RPMI7951 (cell line): ENCODE measurements around the gene MKLN1. TPM values are rescaled to one million over a fixed set of nuclear protein-coding genes. Genes with fewer than 3 reads are reported as not detected.
A peak's percentile ranks its signal among the peaks of the same experiment; 100 is the strongest.
"Not testable (repeated sequence)": the region's sequence is repeated elsewhere in the genome, so short reads cannot be mapped to it uniquely, and the experiment has no call there.

Experiments
- DNase-seq: peaks from one replicate; pipeline ENCODE4 v3.0.0-alpha.2; 2012; ENCODE audit warnings: low read depth
- total RNA-seq: library from RNA; depleted of rRNA; stranded (reverse); fragments of >200 nt; shearing (Covaris generic); gene quantifications from 2 replicates; pipeline ENCODE4 v1.2.3, GENCODE V29; 2014; rRNA removed

The MKLN1 gene
- 25.5 and 32.0 TPM in 2 replicates for total RNA-seq

- peak; percentile 87 for DNase-seq
Observed at GRCh38 chr7:131327626-131328376, at the start of gene MKLN1. Gene MKLN1 (plus strand): TSS chr7:131327876. CDS start chr7:131327900, 24 bp downstream.

GRCh38 chr7:131279044-131279443 lies 48.6 kb upstream of the MKLN1 start:
- DNase-seq = no peak

GRCh38 chr7:131281266-131282048 lies 46.2 kb upstream of the MKLN1 start:
- no peak for DNase-seq

- no peak for DNase-seq
Observed at GRCh38 chr7:131284702-131285419, 42.8 kb upstream of the MKLN1 start.

- DNase-seq = no peak
Observed at GRCh38 chr7:131285556-131285955, 42.1 kb upstream of the MKLN1 start.

GRCh38 chr7:131288450-131288849 lies 39.2 kb upstream of the MKLN1 start:
- no peak for DNase-seq

GRCh38 chr7:131289051-131289450 lies 38.6 kb upstream of the MKLN1 start:
- no peak for DNase-seq

- no peak for DNase-seq
Observed at GRCh38 chr7:131292141-131292905, 35.4 kb upstream of the MKLN1 start.

GRCh38 chr7:131293018-131293417 lies 34.7 kb upstream of the MKLN1 start:
- peak; percentile 13 for DNase-seq

- no peak for DNase-seq
Observed at GRCh38 chr7:131294553-131294952, 33.1 kb upstream of the MKLN1 start.

- DNase-seq = no peak
Observed at GRCh38 chr7:131298608-131298992, 29.1 kb upstream of the MKLN1 start.

GRCh38 chr7:131299074-131299473 lies 28.6 kb upstream of the MKLN1 start:
- no peak for DNase-seq

GRCh38 chr7:131300078-131300477 lies 27.6 kb upstream of the MKLN1 start:
- DNase-seq = no peak

- no peak for DNase-seq
Observed at GRCh38 chr7:131300572-131301466, 26.9 kb upstream of the MKLN1 start.

- no peak for DNase-seq
Observed at GRCh38 chr7:131302446-131302845, 25.2 kb upstream of the MKLN1 start.

- peak; percentile 34 for DNase-seq
Observed at GRCh38 chr7:131302876-131303707, 24.6 kb upstream of the MKLN1 start.

- no peak for DNase-seq
Observed at GRCh38 chr7:131305152-131305551, 22.5 kb upstream of the MKLN1 start.

- not testable (repeated sequence) for DNase-seq
Observed at GRCh38 chr7:131306041-131306440, 21.6 kb upstream of the MKLN1 start.

- DNase-seq = no peak
Observed at GRCh38 chr7:131306777-131307176, 20.9 kb upstream of the MKLN1 start.

GRCh38 chr7:131307627-131308026 lies 20.0 kb upstream of the MKLN1 start:
- DNase-seq = no peak
